ENCODE measurements around the gene PLCB4. TPM values are rescaled to one million over a fixed set of nuclear protein-coding genes. Genes with fewer than 3 reads are reported as not detected.

The PLCB4 gene
- total RNA-seq, 1 donor from 2014 or later: 5.3 TPM

DNA sequence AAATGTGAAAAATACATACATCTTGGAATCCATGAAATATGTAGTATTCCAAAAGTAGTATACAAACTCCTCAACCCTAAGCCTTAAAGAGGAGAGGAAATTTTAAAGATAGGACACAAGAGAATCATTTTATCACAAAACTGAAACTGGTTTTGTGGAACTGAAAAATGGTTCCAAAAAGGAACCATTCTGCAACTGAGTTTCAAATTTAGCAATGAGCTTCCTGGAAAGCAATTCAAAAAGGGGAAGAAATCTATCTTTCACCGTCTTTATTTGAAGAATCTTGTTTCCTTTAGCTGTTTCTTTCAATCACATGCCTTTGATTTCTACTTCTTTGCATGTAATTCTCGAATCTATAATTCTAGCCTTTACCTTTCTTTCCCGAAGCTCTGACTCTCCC lies 413.3 kb downstream of the PLCB4 start:
- no peak for DNase-seq (ENCODE audit: low read depth)

- DNase-seq (ENCODE audit: low read depth): no peak
These were observed 414.2 kb downstream of the PLCB4 start for GRCh38 chr20:9483131-9483530.

DNA sequence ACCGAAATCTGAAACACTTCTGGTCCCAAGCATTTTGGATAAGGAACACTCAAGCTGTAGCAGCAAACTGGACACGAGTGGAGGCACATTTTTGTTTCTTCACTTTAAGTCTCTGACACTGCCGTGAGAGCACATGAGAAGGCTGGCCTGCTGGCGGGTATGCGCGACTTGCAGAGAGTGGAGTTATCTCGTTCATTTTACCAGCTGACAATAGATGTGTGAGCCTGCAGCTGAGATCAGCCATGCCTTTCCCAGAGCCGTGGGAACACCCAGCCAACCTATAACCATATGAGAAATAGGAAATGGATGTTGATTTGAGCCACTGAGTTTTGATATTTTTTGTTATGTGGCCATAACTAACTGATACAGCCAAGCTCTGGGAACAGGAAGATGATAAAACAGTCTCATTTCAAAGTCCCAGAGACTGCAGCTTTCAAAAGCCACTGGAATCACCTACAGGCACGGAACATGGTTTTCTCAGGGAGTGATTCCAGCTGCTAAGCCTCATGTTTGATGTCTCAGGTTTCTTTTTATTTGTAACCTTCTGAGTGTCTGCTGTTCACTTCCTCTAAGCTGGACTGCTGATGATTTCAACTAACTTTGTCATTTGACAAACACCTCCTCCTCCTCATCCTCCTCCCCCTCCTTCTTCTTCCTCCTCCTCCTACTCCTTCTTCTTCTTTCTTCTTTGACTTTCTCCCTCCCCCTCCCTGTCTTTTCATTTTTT lies 416.9 kb downstream of the PLCB4 start:
- peak; percentile 43 for DNase-seq (ENCODE audit: low read depth)

DNA sequence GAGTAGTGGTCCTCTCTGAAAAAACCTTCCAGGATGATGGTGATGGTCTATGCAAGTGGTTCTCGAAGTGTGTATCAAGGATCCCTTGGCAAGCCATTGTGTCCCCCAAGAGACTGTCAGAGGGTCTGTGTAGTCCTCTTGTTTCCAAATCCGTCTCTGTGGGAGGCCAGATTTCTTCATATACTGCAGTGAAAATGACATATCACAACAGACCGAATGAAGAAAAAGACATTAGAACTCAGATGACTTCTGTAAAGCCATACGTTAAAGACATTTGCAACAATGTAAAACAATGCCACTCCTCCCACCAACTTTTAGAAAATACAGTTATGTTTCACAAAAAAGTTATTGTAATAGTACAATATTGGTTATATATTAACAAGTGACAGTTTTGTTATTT lies 418.3 kb downstream of the PLCB4 start:
- no peak for DNase-seq (ENCODE audit: low read depth)

DNA sequence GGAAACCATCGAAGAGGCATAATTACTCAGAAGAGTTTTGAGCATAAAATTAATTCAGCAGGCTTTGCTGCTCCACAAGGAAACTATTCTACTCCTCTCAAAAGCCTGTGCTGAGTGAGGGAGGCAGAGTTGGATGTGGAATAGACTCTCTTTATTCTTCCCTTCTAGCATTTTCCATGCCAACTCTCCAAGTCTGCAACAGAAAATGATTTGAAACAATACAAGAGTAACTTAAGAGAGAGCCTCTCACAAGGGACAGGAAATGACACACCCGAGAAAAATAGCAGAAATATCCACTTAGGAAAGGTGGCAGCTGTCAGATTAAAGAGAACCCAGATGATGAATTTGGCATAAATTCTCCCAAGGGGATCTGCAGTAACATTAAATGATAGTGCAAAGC lies 419.2 kb downstream of the PLCB4 start:
- DNase-seq (ENCODE audit: low read depth): no peak

GRCh38 chr20:9490161-9490560 lies 421.3 kb downstream of the PLCB4 start:
- DNase-seq (ENCODE audit: low read depth): no peak

GRCh38 chr20:9490631-9491030 lies 421.7 kb downstream of the PLCB4 start:
- DNase-seq (ENCODE audit: low read depth): no peak

- DNase-seq (ENCODE audit: low read depth): no peak
These were observed 422.4 kb downstream of the PLCB4 start for GRCh38 chr20:9491324-9491723.

- DNase-seq (ENCODE audit: low read depth): peak; percentile 41
These were observed 423.2 kb downstream of the PLCB4 start for GRCh38 chr20:9492067-9492466.

GRCh38 chr20:9493803-9494202 lies 424.9 kb downstream of the PLCB4 start:
- peak; percentile 41 for DNase-seq (ENCODE audit: low read depth)

- DNase-seq (ENCODE audit: low read depth): no peak
These were observed 426.8 kb downstream of the PLCB4 start for GRCh38 chr20:9495701-9496100.

GRCh38 chr20:9496155-9496554 lies 427.3 kb downstream of the PLCB4 start:
- no peak for DNase-seq (ENCODE audit: low read depth)

- no peak for DNase-seq (ENCODE audit: low read depth)
These were observed 429.4 kb downstream of the PLCB4 start for GRCh38 chr20:9498322-9498721.

- DNase-seq (ENCODE audit: low read depth): no peak
These were observed 430.4 kb downstream of the PLCB4 start for GRCh38 chr20:9499126-9499899.

DNA sequence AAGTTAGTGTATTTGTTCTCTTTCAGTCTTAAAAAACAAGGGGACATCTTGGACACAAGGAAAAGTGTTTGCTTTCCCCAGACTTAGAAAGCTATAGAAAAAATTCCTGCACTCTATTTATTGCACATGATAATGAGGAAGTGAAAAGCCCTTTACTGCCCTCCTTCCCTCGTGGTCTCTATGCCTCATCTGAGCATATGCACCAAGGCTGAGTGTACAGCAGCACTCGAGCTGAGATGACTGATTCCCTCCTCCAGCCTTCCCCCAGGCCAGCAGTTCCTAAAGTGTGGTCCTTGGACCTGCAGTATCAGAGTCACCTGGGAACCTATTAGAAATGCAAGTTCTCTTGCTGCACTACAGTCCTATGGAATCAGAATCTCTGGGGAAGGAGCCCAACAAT lies 431.2 kb downstream of the PLCB4 start:
- no peak for DNase-seq (ENCODE audit: low read depth)

- DNase-seq (ENCODE audit: low read depth): no peak
These were observed 432.6 kb downstream of the PLCB4 start for GRCh38 chr20:9501473-9501872.

GRCh38 chr20:9503526-9504245 lies 434.8 kb downstream of the PLCB4 start:
- DNase-seq (ENCODE audit: low read depth): peak; percentile 65

- DNase-seq (ENCODE audit: low read depth): no peak
These were observed 437.5 kb downstream of the PLCB4 start for GRCh38 chr20:9506280-9506821.

- DNase-seq (ENCODE audit: low read depth): no peak
These were observed 438.1 kb downstream of the PLCB4 start for GRCh38 chr20:9506964-9507369.

GRCh38 chr20:9507544-9508239 lies 438.8 kb downstream of the PLCB4 start:
- no peak for DNase-seq (ENCODE audit: low read depth)

DNA sequence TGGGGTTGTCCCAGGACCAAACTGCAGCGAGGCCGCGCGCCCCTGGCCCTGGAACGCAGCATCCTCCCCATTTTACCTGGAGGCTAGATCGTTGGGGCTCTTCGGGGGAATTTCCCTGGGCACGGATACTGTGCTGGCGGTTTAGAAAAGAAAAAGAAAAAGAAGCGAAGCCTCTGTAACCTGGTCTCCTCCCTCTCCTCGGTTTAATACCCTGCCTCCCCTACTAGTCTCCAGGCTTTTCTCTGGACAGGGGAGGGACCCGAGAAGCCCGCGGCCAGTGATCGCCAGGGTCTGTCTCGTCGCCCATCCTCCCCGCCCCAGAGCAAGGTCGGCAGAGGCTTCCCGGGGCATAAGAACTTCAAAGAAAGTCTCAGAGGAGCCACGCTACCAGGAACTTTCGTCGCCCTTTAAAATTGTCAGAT lies 439.4 kb downstream of the PLCB4 start:
- DNase-seq (ENCODE audit: low read depth): no peak

Data from myocyte (in vitro differentiated cells).